Mesenchymal stem cell (in vitro differentiated cells and primary cell): ENCODE results near the gene STON2.

Experiments
- DNase-seq: peaks from one replicate; pipeline ENCODE4 v3.0.0-alpha.2; 2013
- H2AFZ ChIP-seq: one replicate; pipeline ENCODE4 v1.6.1; 2013; ENCODE audit warnings: low read depth, mild to moderate bottlenecking, control low read depth, inconsistent platforms, low read length, moderate library complexity
- H2AK5ac ChIP-seq: 2 replicates; pipeline ENCODE4 v1.6.1; 2013; ENCODE audit warnings: low read length, moderate library complexity, mild to moderate bottlenecking, inconsistent platforms; ENCODE audit not compliant: severe bottlenecking
- H2BK120ac ChIP-seq: one replicate; pipeline ENCODE4 v1.6.1; 2013; ENCODE audit warnings: low read depth, mild to moderate bottlenecking, inconsistent platforms, low read length, moderate library complexity
- H2BK12ac ChIP-seq, 2 experiments: one replicate each; pipeline ENCODE4 v1.6.1; 2013; ENCODE audit warnings: inconsistent platforms in 2 of 2, low read length in 2 of 2, mild to moderate bottlenecking in 2 of 2, moderate library complexity in 2 of 2, control low read depth in 1 of 2
- H2BK15ac ChIP-seq: one replicate; pipeline ENCODE4 v1.6.1; 2013; ENCODE audit warnings: mild to moderate bottlenecking, low read depth, inconsistent platforms; ENCODE audit not compliant: poor library complexity, severe bottlenecking
- H2BK5ac ChIP-seq: 2 replicates; pipeline ENCODE4 v1.6.1; 2013; ENCODE audit warnings: low read depth, mild to moderate bottlenecking, low read length, control low read depth, inconsistent platforms; ENCODE audit not compliant: poor library complexity, severe bottlenecking
- H3K14ac ChIP-seq, 2 experiments: one replicate each; pipeline ENCODE4 v1.6.1; 2013; ENCODE audit warnings: inconsistent platforms in 2 of 2, low read length in 2 of 2, control low read depth in 1 of 2, mild to moderate bottlenecking in 1 of 2, moderate library complexity in 1 of 2
- H3K18ac ChIP-seq, 2 experiments: one replicate each; pipeline ENCODE4 v1.6.1; 2013; ENCODE audit warnings: inconsistent platforms in 2 of 2, low read length in 2 of 2, control low read depth in 1 of 2, low read depth in 1 of 2, mild to moderate bottlenecking in 1 of 2
- H3K23ac ChIP-seq, 2 experiments: one replicate each; pipeline ENCODE4 v1.6.1; 2013; ENCODE audit warnings: inconsistent platforms in 2 of 2, low read length in 2 of 2, mild to moderate bottlenecking in 2 of 2, moderate library complexity in 2 of 2, control low read depth in 1 of 2
- H3K27ac ChIP-seq: 2 replicates; pipeline ENCODE4 v1.5.1; 2013; ENCODE audit warnings: mild to moderate bottlenecking, moderate library complexity, low read length, control low read depth, inconsistent platforms; ENCODE audit not compliant: poor library complexity, severe bottlenecking
- H3K27me3 ChIP-seq, 2 experiments: 2 replicates each; pipeline versions ENCODE4 v1.6.1 to v1.7.0; 2013; ENCODE audit warnings: low read length in 2 of 2, mild to moderate bottlenecking in 2 of 2, moderate library complexity in 2 of 2, control low read depth in 1 of 2, inconsistent platforms in 1 of 2; ENCODE audit not compliant: control insufficient read depth in 1 of 2, insufficient read depth in 1 of 2
- H3K36me3 ChIP-seq, 2 experiments: 2 replicates each; pipeline versions ENCODE4 v1.6.1 to v1.7.0; 2013; ENCODE audit warnings: low read length in 2 of 2, control low read depth in 1 of 2, inconsistent platforms in 1 of 2, low read depth in 1 of 2, mild to moderate bottlenecking in 1 of 2; ENCODE audit not compliant: insufficient read depth in 2 of 2, control insufficient read depth in 1 of 2
- H3K4ac ChIP-seq, 2 experiments: one replicate each; pipeline ENCODE4 v1.6.1; 2013; ENCODE audit warnings: inconsistent platforms in 2 of 2, low read length in 2 of 2, mild to moderate bottlenecking in 2 of 2, moderate library complexity in 2 of 2, control low read depth in 1 of 2, low read depth in 1 of 2
- H3K4me1 ChIP-seq: 2 replicates; pipeline ENCODE4 v1.6.1; 2013; ENCODE audit warnings: low read depth, low read length, control low read depth; ENCODE audit not compliant: control insufficient read depth, insufficient read depth
- H3K4me2 ChIP-seq: 2 replicates; pipeline ENCODE4 v1.6.1; 2013; ENCODE audit warnings: low read length, mild to moderate bottlenecking, inconsistent platforms; ENCODE audit not compliant: poor library complexity, severe bottlenecking
- H3K4me3 ChIP-seq, 2 experiments: 2 replicates each; pipeline versions ENCODE4 v1.5.1 to v1.7.0; 2013; ENCODE audit warnings: low read length in 2 of 2, mild to moderate bottlenecking in 2 of 2, control low read depth in 1 of 2, low read depth in 1 of 2; ENCODE audit not compliant: insufficient read depth in 1 of 2
- H3K79me1 ChIP-seq: replicated peaks from 2 replicates; pipeline ENCODE4 v1.6.1; 2013; ENCODE audit warnings: mild to moderate bottlenecking, control low read depth, low read length, inconsistent platforms; ENCODE audit not compliant: poor library complexity, severe bottlenecking
- H3K9ac ChIP-seq: 2 replicates; pipeline ENCODE4 v1.7.0; 2013; ENCODE audit warnings: mild to moderate bottlenecking, low read length, moderate library complexity
- H3K9me3 ChIP-seq: 2 replicates; pipeline ENCODE4 v1.7.0; 2013; ENCODE audit warnings: mild to moderate bottlenecking, low read length; ENCODE audit not compliant: control insufficient read depth
- H4K8ac ChIP-seq: one replicate; pipeline ENCODE4 v1.6.1; 2013; ENCODE audit warnings: inconsistent platforms, mild to moderate bottlenecking, low read length, moderate library complexity
- H4K91ac ChIP-seq: one replicate; pipeline ENCODE4 v1.6.1; 2013; ENCODE audit warnings: mild to moderate bottlenecking, low read length, inconsistent platforms
- WGBS: methylation state at CpG from one replicate; pipeline ENCODE4 v1.1.7; 2013; ENCODE audit warnings: mixed read lengths; 5-methylcytosine and 5-hydroxymethylcytosine counted together

The STON2 gene

GRCh38 chr14:81396113-81396512 is 4.0 kb downstream of the STON2 start:
- Histone ChIP-seq H3K4me3 (no peak overlapping the region), H4K8ac (no peak overlapping the region), H2AFZ (no peak overlapping the region), H2AK5ac (no peak overlapping the region), H3K4ac (no peak overlapping the region), H3K27ac (no peak overlapping the region), H3K9ac (peak overlapping the region; percentile 36), H3K27me3 (peaks cover 0 to 8% of the 10 kb centered on the region in 2 experiments), H3K4me2 (no peak overlapping the region), H2BK5ac (no peak overlapping the region), H3K36me3 (peaks cover 0 to 40% of the 10 kb centered on the region in 2 experiments), H4K91ac (no peak overlapping the region), H3K79me1 (no peaks in the 10 kb centered on the region), H2BK15ac (no peak overlapping the region), H3K9me3 (no peaks in the 10 kb centered on the region), H3K18ac (no peak overlapping the region), H2BK120ac (no peak overlapping the region), H3K4me1 (peaks cover 2% of the 10 kb centered on the region), H3K23ac (no peak overlapping the region), H2BK12ac (no peak overlapping the region), H3K14ac (no peak overlapping the region)
- WGBS, result 92% methylated on average over 7 of the region's 7 CpGs
- DNase-seq, result no peak

- H3K79me1 ChIP-seq, result no peaks in the 10 kb centered on the region
- 82% methylated on average over 1 of the region's 1 CpG for WGBS
- no peak overlapping the region for H3K27ac ChIP-seq
- no peak overlapping the region for H2BK15ac ChIP-seq
- peaks cover 0 to 3% of the 10 kb centered on the region in 2 experiments for H3K27me3 ChIP-seq
- no peak for DNase-seq
- H3K36me3 ChIP-seq, result peaks cover 0 to 40% of the 10 kb centered on the region in 2 experiments
- H3K4me2 ChIP-seq, result no peak overlapping the region
- no peaks in the 10 kb centered on the region for H3K4me1 ChIP-seq
- H3K4ac ChIP-seq, result no peak overlapping the region
- H2BK120ac ChIP-seq, result no peak overlapping the region
- no peak overlapping the region for H3K9ac ChIP-seq
- H2BK12ac ChIP-seq, result no peak overlapping the region
- no peak overlapping the region for H2BK5ac ChIP-seq
- no peak overlapping the region for H2AFZ ChIP-seq
- H4K91ac ChIP-seq, result no peak overlapping the region
- H3K18ac ChIP-seq, result no peak overlapping the region
- peaks cover 3% of the 10 kb centered on the region for H3K9me3 ChIP-seq
- H4K8ac ChIP-seq, result no peak overlapping the region
- H2AK5ac ChIP-seq, result no peak overlapping the region
- no peak overlapping the region for H3K14ac ChIP-seq
- H3K23ac ChIP-seq, result no peak overlapping the region
- no peak overlapping the region for H3K4me3 ChIP-seq
These were observed 5.4 kb downstream of the STON2 start for GRCh38 chr14:81394739-81395138.

DNA sequence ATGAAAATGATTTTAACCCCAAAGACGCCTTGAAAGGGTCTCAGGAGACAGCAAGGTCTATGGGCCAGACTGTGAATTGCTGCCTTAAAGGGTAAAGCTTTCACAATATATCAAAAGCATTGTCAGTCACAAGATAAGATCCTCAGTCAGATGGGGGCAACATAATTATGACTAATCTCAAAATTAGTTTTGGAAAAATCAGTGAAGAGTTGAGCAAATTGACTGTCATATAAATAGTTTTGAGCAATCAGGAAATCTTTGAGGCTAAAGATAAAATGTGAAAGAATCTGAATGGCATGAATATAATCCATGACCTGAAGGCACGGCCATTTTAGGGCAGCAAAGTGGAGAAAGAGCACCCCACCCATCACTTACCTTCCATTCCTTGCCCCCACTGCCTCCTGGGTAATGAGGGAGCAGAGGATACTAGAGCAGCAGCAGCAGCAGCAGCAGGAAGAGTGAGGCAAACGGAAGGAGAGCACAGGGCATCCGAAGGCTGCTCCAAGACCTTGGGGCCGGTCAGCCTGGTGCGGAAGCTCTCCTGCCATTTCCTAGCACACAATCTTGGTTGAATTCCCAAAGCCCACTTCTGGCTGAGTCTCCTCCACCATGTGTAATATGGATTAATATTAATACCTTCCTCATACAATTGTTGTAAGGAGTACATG is 7.0 kb downstream of the STON2 start:
- Histone ChIP-seq H3K4me2 (no peak overlapping the region), H2BK12ac (no peak overlapping the region), H3K79me1 (no peaks in the 10 kb centered on the region), H3K4me3 (no peak overlapping the region), H3K27me3 (peaks cover 0 to 3% of the 10 kb centered on the region in 2 experiments), H3K14ac (no peak overlapping the region), H4K91ac (no peak overlapping the region), H3K23ac (no peak overlapping the region), H3K9ac (no peak overlapping the region), H3K4ac (no peak overlapping the region), H4K8ac (no peak overlapping the region), H2AFZ (no peak overlapping the region), H2BK15ac (no peak overlapping the region), H2AK5ac (no peak overlapping the region), H2BK120ac (no peak overlapping the region), H3K18ac (no peak overlapping the region), H3K9me3 (peaks cover 3% of the 10 kb centered on the region), H2BK5ac (no peak overlapping the region), H3K4me1 (no peaks in the 10 kb centered on the region), H3K36me3 (peaks cover 0 to 38% of the 10 kb centered on the region in 2 experiments), H3K27ac (no peak overlapping the region)
- WGBS, result 85% methylated on average over 3 of the region's 6 CpGs
- DNase-seq, result no peak

GRCh38 chr14:81392052-81392451 is 8.1 kb downstream of the STON2 start:
- Histone ChIP-seq H3K79me1 (no peaks in the 10 kb centered on the region), H4K91ac (no peak overlapping the region), H2AK5ac (no peak overlapping the region), H2AFZ (no peak overlapping the region), H3K9ac (no peak overlapping the region), H3K9me3 (peaks cover 3% of the 10 kb centered on the region), H3K14ac (no peak overlapping the region), H4K8ac (no peak overlapping the region), H3K4me2 (no peak overlapping the region), H3K27me3 (peaks cover 0 to 3% of the 10 kb centered on the region in 2 experiments), H2BK15ac (no peak overlapping the region), H3K23ac (no peak overlapping the region), H2BK120ac (no peak overlapping the region), H3K4me3 (no peak overlapping the region), H2BK5ac (no peak overlapping the region), H3K4ac (no peak overlapping the region), H3K27ac (no peak overlapping the region), H2BK12ac (no peak overlapping the region), H3K36me3 (peaks cover 0 to 28% of the 10 kb centered on the region in 2 experiments), H3K18ac (no peak overlapping the region), H3K4me1 (no peaks in the 10 kb centered on the region)
- 89% methylated on average over 4 of the region's 5 CpGs for WGBS
- DNase-seq, result no peak
